ENCODE data around the gene TAF8.

DNA sequence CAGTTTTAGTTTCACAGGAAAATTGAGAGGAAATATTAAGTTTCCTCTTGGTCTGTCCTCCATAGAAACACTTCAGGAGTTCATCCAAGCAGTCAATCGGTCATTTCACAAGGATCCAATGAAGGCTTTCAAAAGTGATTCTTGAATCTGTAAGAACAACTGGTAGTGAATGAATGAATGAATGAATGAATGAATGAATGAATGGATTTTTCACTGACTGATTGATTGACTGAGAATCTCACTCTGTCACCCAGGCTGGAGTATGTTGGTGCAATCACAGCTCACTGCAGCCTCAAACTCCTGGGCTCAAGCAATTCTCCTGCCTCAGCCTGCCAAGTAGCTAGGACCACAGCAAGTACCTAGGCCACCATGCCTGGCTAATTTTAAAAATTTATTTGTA, 39.4 kb upstream of the TAF8 start:
- TF ChIP-seq, protein P1, sequence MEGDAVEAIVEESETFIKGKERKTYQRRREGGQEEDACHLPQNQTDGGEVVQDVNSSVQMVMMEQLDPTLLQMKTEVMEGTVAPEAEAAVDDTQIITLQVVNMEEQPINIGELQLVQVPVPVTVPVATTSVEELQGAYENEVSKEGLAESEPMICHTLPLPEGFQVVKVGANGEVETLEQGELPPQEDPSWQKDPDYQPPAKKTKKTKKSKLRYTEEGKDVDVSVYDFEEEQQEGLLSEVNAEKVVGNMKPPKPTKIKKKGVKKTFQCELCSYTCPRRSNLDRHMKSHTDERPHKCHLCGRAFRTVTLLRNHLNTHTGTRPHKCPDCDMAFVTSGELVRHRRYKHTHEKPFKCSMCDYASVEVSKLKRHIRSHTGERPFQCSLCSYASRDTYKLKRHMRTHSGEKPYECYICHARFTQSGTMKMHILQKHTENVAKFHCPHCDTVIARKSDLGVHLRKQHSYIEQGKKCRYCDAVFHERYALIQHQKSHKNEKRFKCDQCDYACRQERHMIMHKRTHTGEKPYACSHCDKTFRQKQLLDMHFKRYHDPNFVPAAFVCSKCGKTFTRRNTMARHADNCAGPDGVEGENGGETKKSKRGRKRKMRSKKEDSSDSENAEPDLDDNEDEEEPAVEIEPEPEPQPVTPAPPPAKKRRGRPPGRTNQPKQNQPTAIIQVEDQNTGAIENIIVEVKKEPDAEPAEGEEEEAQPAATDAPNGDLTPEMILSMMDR (IDR thresholded peaks at IDR 0.05): no peak
- TF ChIP-seq POLR2A (IDR thresholded peaks at IDR 0.05): no peak
